Uterus (tissue), 4 donors: Measurements from ENCODE around the gene GGACT. TPM values are rescaled to one million over a fixed set of nuclear protein-coding genes. Genes with fewer than 3 reads are reported as not detected.

Source experiments
- DNase-seq, 2 donors: peaks; one replicate each; pipeline ENCODE4 v3.0.0-alpha.2; 2019 to 2020
- H3K27ac ChIP-seq, 2 donors: fragments of 200-600 bp; sonication (generic); 1 replicate in 1 of 2; 2 replicates in 1 of 2; pipeline ENCODE4 v1.5.1; 2016 to 2018
- H3K27me3 ChIP-seq, 2 donors: fragments of 200-600 bp; sonication (generic); one replicate each; pipeline ENCODE4 v1.5.1; 2018 to 2019; ENCODE audit warnings: control low read depth in 1 of 2
- H3K36me3 ChIP-seq, 2 donors: fragments of 200-600 bp; sonication (generic); one replicate each; pipeline ENCODE4 v1.5.1; 2019; ENCODE audit warnings: control low read depth in 1 of 2
- H3K4me1 ChIP-seq, 2 donors: fragments of 200-600 bp; sonication (generic); one replicate each; pipeline ENCODE4 v1.5.1; 2018 to 2019; ENCODE audit warnings: control low read depth in 1 of 2
- H3K4me3 ChIP-seq, 2 donors: fragments of 200-600 bp; sonication (generic); 1 replicate in 1 of 2; 2 replicates in 1 of 2; pipeline ENCODE4 v1.5.1; 2018 to 2019; ENCODE audit warnings: mild to moderate bottlenecking in 1 of 2
- H3K9me3 ChIP-seq, 2 donors: fragments of 200-600 bp; sonication (generic); one replicate each; pipeline ENCODE4 v1.5.1; 2019; ENCODE audit warnings: control low read depth in 1 of 2
- CTCF ChIP-seq, 4 experiments: fragments of 200-600 bp in 2 of 4; fragments of 450-650 bp in 2 of 4; sonication (generic) in 2 of 4; IDR thresholded peaks; one replicate each; pipeline ENCODE4 v1.5.1; 2016 to 2019; ENCODE audit warnings: antibody characterized with exemption in 4 of 4, mild to moderate bottlenecking in 2 of 4, moderate library complexity in 1 of 4
- POLR2A ChIP-seq, 2 donors: fragments of 450-650 bp; IDR thresholded peaks; one replicate each; pipeline ENCODE4 v1.6.1; 2016; ENCODE audit warnings: antibody characterized with exemption in 2 of 2, mild to moderate bottlenecking in 1 of 2, moderate library complexity in 1 of 2
- intact Hi-C: fragments of 100-400 bp; cut with DNase I; formaldehyde crosslinking; loops from one replicate; pipeline ENCODE4 v1.15.1; 2023; ENCODE audit warnings: low total_unique reads
- total RNA-seq, 4 donors: library from RNA; depleted of rRNA in 3 of 4; stranded (reverse); fragments of >200 nt in 3 of 4; gene quantifications; one replicate each; pipeline versions ENCODE4 v1.1.0 to v1.2.4, GENCODE V29; 2014 to 2023
- donor health status: DM: yes; HTN: yes; CAD: no.

Gene GGACT
- total RNA-seq, 4 donors from 2014 or later, result 0.26 to 5.7 (median 1.1) TPM

GRCh38 chr13:100532090-100532766 is 56.4 kb downstream of the GGACT start:
- TF ChIP-seq POLR2A (IDR thresholded peaks at IDR 0.05) (no peak), CTCF (IDR thresholded peaks at IDR 0.05) (no peak)
- no peaks in the 10 kb centered on the region for H3K4me1 ChIP-seq
- no peak for DNase-seq
- H3K4me3 ChIP-seq, result no peak overlapping the region
- H3K27ac ChIP-seq, result no peak overlapping the region
- no peaks in the 10 kb centered on the region for H3K27me3 ChIP-seq
- no peaks in the 10 kb centered on the region for H3K9me3 ChIP-seq
- no peaks in the 10 kb centered on the region for H3K36me3 ChIP-seq
- intact Hi-C loops, result no loop called here

- peak; percentile 43 to 50 for DNase-seq
- Histone ChIP-seq H3K4me1 (no peaks in the 10 kb centered on the region), H3K27me3 (no peaks in the 10 kb centered on the region), H3K27ac (peak overlapping the region; percentile 55 to 58), H3K4me3 (no peak overlapping the region), H3K36me3 (no peaks in the 10 kb centered on the region), H3K9me3 (no peaks in the 10 kb centered on the region)
- no peak for TF ChIP-seq POLR2A (IDR thresholded peaks at IDR 0.05)
- no peak for TF ChIP-seq CTCF (IDR thresholded peaks at IDR 0.05)
- intact Hi-C loops, result no loop called here
Observed at GRCh38 chr13:100530671-100531213, 57.8 kb downstream of the GGACT start.

- H3K4me3 ChIP-seq, result no peak overlapping the region
- no peaks in the 10 kb centered on the region for H3K4me1 ChIP-seq
- H3K36me3 ChIP-seq, result no peaks in the 10 kb centered on the region
- intact Hi-C loops, result no loop called here
- H3K27me3 ChIP-seq, result no peaks in the 10 kb centered on the region
- DNase-seq, result no peak
- no peaks in the 10 kb centered on the region for H3K9me3 ChIP-seq
- H3K27ac ChIP-seq, result peak overlapping the region in 1 of 2 donors; percentile 58
- no peak for TF ChIP-seq CTCF (IDR thresholded peaks at IDR 0.05)
- TF ChIP-seq POLR2A (IDR thresholded peaks at IDR 0.05), result no peak
Observed at GRCh38 chr13:100529666-100530377, 58.8 kb downstream of the GGACT start.

DNA sequence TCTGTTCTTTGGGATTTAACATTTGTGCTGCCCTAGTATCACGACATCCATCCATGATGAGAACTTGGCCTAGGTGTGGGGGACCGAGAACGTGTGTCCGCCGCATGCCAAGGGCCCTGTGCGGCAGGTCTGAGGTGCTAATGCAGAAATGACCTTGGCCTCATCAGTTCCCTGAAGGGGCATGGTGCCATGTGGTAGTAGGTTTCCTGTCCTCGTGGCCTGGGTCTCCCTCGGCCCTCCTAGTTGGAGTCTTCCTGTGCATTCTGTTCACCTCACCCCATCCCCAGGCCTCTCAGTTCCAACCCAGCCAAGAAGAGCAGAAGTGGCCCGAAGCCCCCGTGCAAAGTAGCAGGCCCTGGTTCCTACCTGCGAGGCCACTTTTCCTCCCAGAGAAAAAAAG is 59.8 kb downstream of the GGACT start:
- Histone ChIP-seq H3K27ac (no peak overlapping the region), H3K36me3 (no peaks in the 10 kb centered on the region), H3K4me3 (no peak overlapping the region), H3K27me3 (no peaks in the 10 kb centered on the region), H3K4me1 (no peaks in the 10 kb centered on the region), H3K9me3 (no peaks in the 10 kb centered on the region)
- intact Hi-C loops, result no loop called here
- no peak for DNase-seq
- TF ChIP-seq POLR2A (IDR thresholded peaks at IDR 0.05) (no peak), CTCF (IDR thresholded peaks at IDR 0.05) (no peak)

DNA sequence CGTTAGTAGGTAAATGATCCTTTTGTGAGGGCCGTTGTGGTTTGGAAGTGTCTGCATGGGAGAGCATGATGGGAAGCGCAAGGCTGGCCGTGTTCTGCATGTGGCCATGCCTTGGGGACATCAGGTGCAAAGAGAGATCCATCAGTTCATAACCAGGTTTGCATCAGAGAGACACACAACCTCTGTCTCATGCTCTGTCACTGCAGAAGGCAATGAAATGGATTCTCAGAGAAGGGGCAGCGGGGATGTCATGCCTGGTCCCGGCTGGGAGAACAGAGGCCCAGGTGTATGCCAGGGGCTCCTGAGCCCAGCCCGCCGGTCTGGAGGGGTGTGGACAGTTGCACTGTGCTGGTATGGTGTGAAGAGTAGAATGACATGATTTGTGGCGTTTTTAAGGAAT is 60.2 kb downstream of the GGACT start:
- no peak for TF ChIP-seq CTCF (IDR thresholded peaks at IDR 0.05)
- no peak for TF ChIP-seq POLR2A (IDR thresholded peaks at IDR 0.05)
- intact Hi-C loops, result no loop called here
- Histone ChIP-seq H3K4me3 (no peak overlapping the region), H3K4me1 (no peaks in the 10 kb centered on the region), H3K36me3 (no peaks in the 10 kb centered on the region), H3K27ac (no peak overlapping the region), H3K9me3 (no peaks in the 10 kb centered on the region), H3K27me3 (no peaks in the 10 kb centered on the region)
- DNase-seq, result no peak
